ENCODE data around the gene KIRREL3.

Gene KIRREL3

GRCh38 chr11:126489836-126490660 is 510.5 kb downstream of the KIRREL3 start:
- Histone ChIP-seq H3K27ac (ENCODE audit: low read depth, low read length) (no peak overlapping the region), H3K36me3 (ENCODE audit: control insufficient read depth, insufficient read depth, low read length) (no peaks in the 10 kb centered on the region), H3K9ac (ENCODE audit: low read depth, low read length) (no peak overlapping the region), H3K27me3 (ENCODE audit: control insufficient read depth, insufficient read depth, low read length) (no peaks in the 10 kb centered on the region), H3K4me3 (ENCODE audit: low read depth, low read length) (no peak overlapping the region), H3K9me3 (ENCODE audit: control insufficient read depth, insufficient read depth, low read length) (no peaks in the 10 kb centered on the region), H3K4me1 (ENCODE audit: control insufficient read depth, insufficient read depth, low read length) (peaks cover 6% of the 10 kb centered on the region; the same call in 1 of the 2 replicates)

GRCh38 chr11:126488591-126489370 is 511.8 kb downstream of the KIRREL3 start:
- H3K4me3 ChIP-seq (ENCODE audit: low read depth, low read length), result no peak overlapping the region
- no peak overlapping the region for H3K9ac ChIP-seq (ENCODE audit: low read depth, low read length)
- no peaks in the 10 kb centered on the region for H3K27me3 ChIP-seq (ENCODE audit: control insufficient read depth, insufficient read depth, low read length)
- H3K36me3 ChIP-seq (ENCODE audit: control insufficient read depth, insufficient read depth, low read length), result no peaks in the 10 kb centered on the region
- no peaks in the 10 kb centered on the region for H3K9me3 ChIP-seq (ENCODE audit: control insufficient read depth, insufficient read depth, low read length)
- H3K27ac ChIP-seq (ENCODE audit: low read depth, low read length), result no peak overlapping the region
- H3K4me1 ChIP-seq (ENCODE audit: control insufficient read depth, insufficient read depth, low read length), result peaks cover 6% of the 10 kb centered on the region; the same call in 1 of the 2 replicates

- H3K4me3 ChIP-seq (ENCODE audit: low read depth, low read length), result no peak overlapping the region
- peaks cover 6% of the 10 kb centered on the region; the same call in 1 of the 2 replicates for H3K4me1 ChIP-seq (ENCODE audit: control insufficient read depth, insufficient read depth, low read length)
- H3K27me3 ChIP-seq (ENCODE audit: control insufficient read depth, insufficient read depth, low read length), result no peaks in the 10 kb centered on the region
- H3K9me3 ChIP-seq (ENCODE audit: control insufficient read depth, insufficient read depth, low read length), result no peaks in the 10 kb centered on the region
- no peak overlapping the region for H3K27ac ChIP-seq (ENCODE audit: low read depth, low read length)
- H3K36me3 ChIP-seq (ENCODE audit: control insufficient read depth, insufficient read depth, low read length), result no peaks in the 10 kb centered on the region
- no peak overlapping the region for H3K9ac ChIP-seq (ENCODE audit: low read depth, low read length)
Observed at GRCh38 chr11:126487711-126488110, 512.9 kb downstream of the KIRREL3 start.

- Histone ChIP-seq H3K9me3 (ENCODE audit: control insufficient read depth, insufficient read depth, low read length) (no peaks in the 10 kb centered on the region), H3K36me3 (ENCODE audit: control insufficient read depth, insufficient read depth, low read length) (no peaks in the 10 kb centered on the region), H3K9ac (ENCODE audit: low read depth, low read length) (no peak overlapping the region), H3K27ac (ENCODE audit: low read depth, low read length) (no peak overlapping the region), H3K4me1 (ENCODE audit: control insufficient read depth, insufficient read depth, low read length) (peaks cover 2% of the 10 kb centered on the region; the same call in 1 of the 2 replicates), H3K27me3 (ENCODE audit: control insufficient read depth, insufficient read depth, low read length) (no peaks in the 10 kb centered on the region), H3K4me3 (ENCODE audit: low read depth, low read length) (no peak overlapping the region)
Observed at GRCh38 chr11:126485986-126486635, 514.5 kb downstream of the KIRREL3 start.

- no peak overlapping the region for H3K27ac ChIP-seq (ENCODE audit: low read depth, low read length)
- no peaks in the 10 kb centered on the region for H3K27me3 ChIP-seq (ENCODE audit: control insufficient read depth, insufficient read depth, low read length)
- H3K9me3 ChIP-seq (ENCODE audit: control insufficient read depth, insufficient read depth, low read length), result no peaks in the 10 kb centered on the region
- no peaks in the 10 kb centered on the region for H3K36me3 ChIP-seq (ENCODE audit: control insufficient read depth, insufficient read depth, low read length)
- H3K4me3 ChIP-seq (ENCODE audit: low read depth, low read length), result no peak overlapping the region
- H3K9ac ChIP-seq (ENCODE audit: low read depth, low read length), result no peak overlapping the region
- H3K4me1 ChIP-seq (ENCODE audit: control insufficient read depth, insufficient read depth, low read length), result peaks cover 4% of the 10 kb centered on the region; the same call in 1 of the 2 replicates
Observed at GRCh38 chr11:126485021-126485792, 515.4 kb downstream of the KIRREL3 start.

- Histone ChIP-seq H3K9me3 (ENCODE audit: control insufficient read depth, insufficient read depth, low read length) (no peaks in the 10 kb centered on the region), H3K4me3 (ENCODE audit: low read depth, low read length) (no peak overlapping the region), H3K9ac (ENCODE audit: low read depth, low read length) (no peak overlapping the region), H3K36me3 (ENCODE audit: control insufficient read depth, insufficient read depth, low read length) (no peaks in the 10 kb centered on the region), H3K4me1 (ENCODE audit: control insufficient read depth, insufficient read depth, low read length) (peaks cover 5% of the 10 kb centered on the region; the same call in 1 of the 2 replicates), H3K27ac (ENCODE audit: low read depth, low read length) (no peak overlapping the region), H3K27me3 (ENCODE audit: control insufficient read depth, insufficient read depth, low read length) (no peaks in the 10 kb centered on the region)
Observed at GRCh38 chr11:126484266-126484665, 516.3 kb downstream of the KIRREL3 start.

- Histone ChIP-seq H3K9ac (ENCODE audit: low read depth, low read length) (no peak overlapping the region), H3K27me3 (ENCODE audit: control insufficient read depth, insufficient read depth, low read length) (no peaks in the 10 kb centered on the region), H3K4me3 (ENCODE audit: low read depth, low read length) (no peak overlapping the region), H3K4me1 (ENCODE audit: control insufficient read depth, insufficient read depth, low read length) (peaks cover 5% of the 10 kb centered on the region; the same call in 1 of the 2 replicates), H3K36me3 (ENCODE audit: control insufficient read depth, insufficient read depth, low read length) (no peaks in the 10 kb centered on the region), H3K9me3 (ENCODE audit: control insufficient read depth, insufficient read depth, low read length) (no peaks in the 10 kb centered on the region), H3K27ac (ENCODE audit: low read depth, low read length) (no peak overlapping the region)
Observed at GRCh38 chr11:126483621-126484195, 516.9 kb downstream of the KIRREL3 start.

- Histone ChIP-seq H3K4me3 (ENCODE audit: low read depth, low read length) (no peak overlapping the region), H3K27ac (ENCODE audit: low read depth, low read length) (no peak overlapping the region), H3K9me3 (ENCODE audit: control insufficient read depth, insufficient read depth, low read length) (no peaks in the 10 kb centered on the region), H3K4me1 (ENCODE audit: control insufficient read depth, insufficient read depth, low read length) (peaks cover 5% of the 10 kb centered on the region; the same call in 1 of the 2 replicates), H3K27me3 (ENCODE audit: control insufficient read depth, insufficient read depth, low read length) (no peaks in the 10 kb centered on the region), H3K9ac (ENCODE audit: low read depth, low read length) (no peak overlapping the region), H3K36me3 (ENCODE audit: control insufficient read depth, insufficient read depth, low read length) (no peaks in the 10 kb centered on the region)
Observed at GRCh38 chr11:126482586-126483108, 517.9 kb downstream of the KIRREL3 start.

- Histone ChIP-seq H3K9ac (ENCODE audit: low read depth, low read length) (no peak overlapping the region), H3K27me3 (ENCODE audit: control insufficient read depth, insufficient read depth, low read length) (no peaks in the 10 kb centered on the region), H3K27ac (ENCODE audit: low read depth, low read length) (no peak overlapping the region), H3K9me3 (ENCODE audit: control insufficient read depth, insufficient read depth, low read length) (no peaks in the 10 kb centered on the region), H3K4me3 (ENCODE audit: low read depth, low read length) (no peak overlapping the region), H3K36me3 (ENCODE audit: control insufficient read depth, insufficient read depth, low read length) (no peaks in the 10 kb centered on the region), H3K4me1 (ENCODE audit: control insufficient read depth, insufficient read depth, low read length) (peaks cover 5% of the 10 kb centered on the region; the same call in 1 of the 2 replicates)
Observed at GRCh38 chr11:126481303-126481680, 519.3 kb downstream of the KIRREL3 start.

Measured in HUES48 (cell line).